T-helper 9 cell (primary cell): ENCODE measurements around the gene OR2W1.
A peak's percentile ranks its signal among the peaks of the same experiment; 100 is the strongest.

Source experiments
- DNase-seq: peaks from one replicate; pipeline ENCODE4 v3.0.0-alpha.2; 2020
- total RNA-seq, 2 donors: gene quantifications; one replicate each; lab custom pipeline; 2026; lab: John Stamatoyannopoulos, UW

OR2W1 gene, protein sequence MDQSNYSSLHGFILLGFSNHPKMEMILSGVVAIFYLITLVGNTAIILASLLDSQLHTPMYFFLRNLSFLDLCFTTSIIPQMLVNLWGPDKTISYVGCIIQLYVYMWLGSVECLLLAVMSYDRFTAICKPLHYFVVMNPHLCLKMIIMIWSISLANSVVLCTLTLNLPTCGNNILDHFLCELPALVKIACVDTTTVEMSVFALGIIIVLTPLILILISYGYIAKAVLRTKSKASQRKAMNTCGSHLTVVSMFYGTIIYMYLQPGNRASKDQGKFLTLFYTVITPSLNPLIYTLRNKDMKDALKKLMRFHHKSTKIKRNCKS
- total RNA-seq, result 0 reads per million in 2 donors

DNA sequence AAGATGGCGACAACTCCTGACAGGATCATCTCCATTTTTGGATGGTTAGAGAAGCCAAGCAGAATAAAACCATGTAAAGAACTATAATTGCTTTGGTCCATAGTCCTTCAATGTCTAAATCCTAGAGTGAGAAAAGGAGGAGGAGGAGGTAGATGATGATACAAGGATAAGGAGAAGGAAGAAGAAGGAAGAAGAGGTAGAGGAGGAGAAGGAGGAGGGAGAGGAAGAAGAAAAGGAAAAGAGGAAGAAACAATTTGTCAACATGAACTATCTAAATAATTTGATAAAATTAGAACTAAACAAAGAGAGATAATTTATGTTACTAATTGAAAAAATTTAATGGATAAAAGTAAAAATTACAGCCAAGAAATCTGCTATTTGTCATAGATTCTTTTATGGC lies at the start of gene OR2W1:
Gene OR2W1 (minus strand): TSS at position 101 of the 400 bp plus-strand sequence. CDS start 0 bp downstream, at position 101.
- DNase-seq, result no peak

- no peak for DNase-seq
Observed at GRCh38 chr6:29092957-29093356, 48.0 kb upstream of the OR2W1 start.

DNA sequence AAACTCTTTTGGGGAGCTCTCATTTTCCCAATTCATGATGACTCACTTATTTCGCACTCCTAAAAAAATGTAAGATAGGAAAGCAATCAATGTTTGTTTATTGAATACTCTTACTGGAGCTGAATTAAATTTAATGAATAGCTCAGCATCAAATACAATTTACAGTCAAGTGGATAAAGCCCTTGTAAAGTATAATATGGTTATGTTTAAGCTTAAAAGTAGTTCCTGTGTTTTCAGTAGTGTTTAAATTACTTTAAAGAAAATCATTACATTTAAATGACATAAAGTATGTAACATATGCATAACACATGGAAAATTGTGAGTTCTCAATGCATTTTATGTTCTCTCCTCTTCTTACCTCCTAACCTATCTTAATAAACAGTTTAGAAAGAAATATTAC lies 42.2 kb upstream of the OR2W1 start, which contains the start of gene OR2B3:
Gene OR2B3 (minus strand): TSS at position 101 of the 400 bp plus-strand sequence. CDS start 65 bp downstream, at position 36.
- no peak for DNase-seq

DNA sequence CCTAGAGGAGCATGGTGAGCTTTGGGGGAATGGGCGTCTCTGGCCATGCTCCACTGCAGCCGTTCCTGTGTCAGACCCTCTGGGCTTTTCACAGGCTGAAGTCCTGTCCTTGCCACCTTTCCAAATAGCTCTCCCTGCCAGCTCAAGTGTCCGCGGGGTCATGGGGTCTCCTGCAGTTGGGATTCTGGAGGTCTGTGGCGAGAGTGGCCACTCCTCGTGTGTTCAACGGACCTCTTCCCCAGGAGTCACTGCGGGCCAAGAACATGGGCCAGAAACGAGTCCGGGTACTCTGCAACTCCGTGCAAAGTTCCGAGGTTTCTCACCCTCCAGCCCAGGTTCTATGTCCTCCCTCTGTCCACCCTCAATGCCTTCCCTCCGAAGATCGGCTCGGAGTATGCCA lies 37.5 kb upstream of the OR2W1 start:
- no peak for DNase-seq

DNA sequence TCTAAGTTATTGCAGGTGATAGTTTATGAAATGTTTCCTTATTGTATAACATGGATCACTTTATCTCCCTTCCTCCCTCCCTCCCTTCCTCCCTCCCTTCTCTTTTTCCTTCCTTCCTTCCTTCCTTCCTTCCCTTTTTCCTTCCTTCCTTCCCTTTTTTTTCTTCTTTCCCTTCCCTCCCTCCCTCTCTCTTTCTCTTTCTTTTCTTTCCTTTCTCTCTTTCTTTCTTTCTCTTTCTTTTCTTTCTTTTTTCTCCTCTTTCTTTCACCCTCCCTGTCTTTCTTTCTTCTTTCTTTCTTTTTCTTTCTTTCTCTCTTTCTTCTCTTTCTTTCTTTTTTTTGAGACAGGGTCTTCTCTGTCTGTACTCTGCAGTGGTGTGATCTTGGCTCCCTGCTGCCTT lies 36.3 kb upstream of the OR2W1 start:
- no peak for DNase-seq

DNA sequence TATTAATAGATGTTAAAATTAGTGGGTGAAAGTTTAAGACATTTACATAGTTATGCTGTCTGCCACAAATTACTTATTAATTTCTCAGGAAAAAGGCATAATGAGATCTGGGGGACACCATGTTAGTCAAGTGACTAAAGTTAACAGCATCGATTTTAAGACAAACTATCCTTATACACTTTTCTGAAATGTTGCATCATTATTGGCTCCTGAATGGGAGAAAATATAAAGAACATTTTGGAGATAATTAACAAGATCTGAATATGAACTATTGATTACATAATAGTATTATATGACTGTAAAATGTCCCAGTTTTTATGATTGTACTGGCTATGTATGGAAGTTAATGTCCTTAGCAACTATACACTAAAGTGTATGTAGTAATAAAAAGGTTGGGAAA lies 34.2 kb upstream of the OR2W1 start:
- DNase-seq, result no peak

DNA sequence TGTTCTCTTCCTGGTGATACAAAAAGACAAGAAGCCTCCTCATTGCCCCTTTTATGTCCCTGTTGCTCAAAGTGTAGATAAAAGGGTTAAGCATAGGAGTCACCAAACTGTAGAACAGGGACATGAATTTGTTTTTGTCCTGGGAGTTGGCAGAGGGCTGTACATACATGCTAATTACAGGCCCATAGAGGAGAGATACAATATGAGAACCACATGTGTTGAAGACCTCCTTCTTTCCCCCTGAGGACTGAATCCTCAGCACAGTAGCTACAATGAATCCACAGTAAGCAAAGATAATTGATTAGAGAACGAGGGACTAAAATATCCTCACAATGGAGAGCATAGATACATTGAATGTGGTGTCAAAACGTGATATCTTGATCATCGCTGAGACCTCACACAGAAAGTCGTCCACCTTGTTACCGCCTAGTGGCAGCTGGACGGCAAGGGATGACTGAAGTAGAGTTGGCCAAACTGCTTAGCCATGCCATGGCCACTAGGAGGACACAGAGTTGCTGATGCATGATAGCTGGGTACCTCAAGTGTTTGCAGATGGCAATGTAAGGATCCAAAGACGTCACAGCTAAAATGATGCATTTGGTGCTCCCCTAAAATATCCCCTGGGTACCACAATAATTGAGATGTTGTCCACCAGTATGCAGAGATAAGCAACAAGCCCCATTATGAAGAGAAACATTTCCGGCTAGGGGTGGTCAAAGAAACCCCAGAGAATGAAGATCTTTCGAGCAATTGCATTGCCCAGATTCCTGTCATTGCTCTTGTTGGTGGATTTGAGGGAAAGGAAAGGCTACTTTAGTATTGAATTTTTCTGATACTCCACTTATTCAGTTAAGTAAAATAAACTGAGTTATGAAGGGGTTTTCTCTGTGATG lies 27.1 kb upstream of the OR2W1 start:
- no peak for DNase-seq

GRCh38 chr6:29051680-29052079 lies 6.7 kb upstream of the OR2W1 start:
- no peak for DNase-seq

- DNase-seq, result no peak
Observed at GRCh38 chr6:29035951-29036350, 9.0 kb downstream of the OR2W1 start.

DNA sequence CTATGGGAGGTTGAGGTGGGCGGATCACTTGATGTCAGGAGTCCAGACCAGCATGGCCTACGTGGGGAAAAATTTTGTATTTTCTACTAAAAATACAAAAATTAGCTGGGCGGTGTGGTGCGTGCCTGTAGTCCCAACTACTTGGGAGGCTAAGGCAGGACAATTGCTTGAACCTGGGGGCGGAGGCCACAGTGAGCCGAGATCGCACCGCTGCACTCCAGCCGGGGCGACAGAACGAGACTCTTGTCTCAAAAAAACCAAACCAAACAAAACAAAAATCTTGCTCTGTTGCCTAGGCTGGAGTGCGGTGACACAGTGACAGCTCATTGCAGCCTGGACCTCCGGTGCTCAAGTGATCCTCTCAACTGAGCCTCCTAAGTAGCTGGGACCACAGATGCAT lies 16.2 kb downstream of the OR2W1 start:
- DNase-seq, result no peak

DNA sequence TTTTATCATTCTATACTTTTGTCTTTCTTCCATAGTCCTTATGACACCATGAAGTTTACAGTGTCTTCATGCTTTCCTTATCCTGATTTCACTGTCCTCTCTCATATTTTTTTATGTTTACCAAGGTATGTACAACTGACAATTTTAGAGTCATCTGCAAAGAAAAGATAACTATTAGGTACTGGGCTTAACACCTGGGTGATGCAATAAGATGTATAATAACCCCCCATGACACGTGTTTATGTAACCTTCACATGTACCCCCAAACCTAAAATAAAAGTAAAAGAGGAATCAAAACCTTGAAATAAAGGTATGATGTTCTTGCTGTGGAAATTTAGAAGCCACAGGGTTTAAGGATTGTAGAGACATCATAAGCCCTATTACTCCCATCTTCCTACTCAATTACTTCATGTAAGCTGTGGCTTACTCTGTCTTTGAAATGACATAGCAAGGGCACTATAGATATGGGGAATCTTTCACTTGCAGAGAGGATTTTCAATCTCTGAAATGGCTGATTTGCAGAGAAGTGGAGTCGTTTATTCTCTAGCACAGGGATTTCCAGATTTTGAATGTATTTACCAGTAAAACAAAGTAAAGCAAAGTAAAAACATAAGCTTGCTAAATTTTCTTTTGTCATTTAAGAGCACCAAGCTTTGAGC lies 18.9 kb downstream of the OR2W1 start:
- no peak for DNase-seq

- DNase-seq, result no peak
Observed at GRCh38 chr6:29021434-29021833, 23.5 kb downstream of the OR2W1 start.

GRCh38 chr6:29019629-29020028 lies 25.3 kb downstream of the OR2W1 start:
- DNase-seq, result no peak

DNA sequence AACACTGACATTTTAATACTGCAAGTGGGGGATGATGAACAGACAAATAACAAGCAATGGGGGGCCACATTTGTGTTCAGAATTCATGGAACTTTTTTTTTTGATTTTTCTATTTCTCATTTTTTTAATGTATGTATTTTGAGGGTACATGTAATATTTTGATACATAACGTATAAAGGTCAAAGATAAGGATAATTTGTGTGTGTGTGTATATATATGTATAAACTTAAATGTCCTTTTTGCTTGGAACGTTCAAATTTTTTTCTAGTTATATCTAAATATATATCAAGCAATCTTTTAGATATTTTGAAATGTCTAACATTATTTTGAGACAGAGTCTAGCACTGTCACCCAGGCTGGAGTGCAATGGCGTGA lies 27.6 kb downstream of the OR2W1 start:
- no peak for DNase-seq

- DNase-seq, result peak; percentile 79
Observed at GRCh38 chr6:29016559-29017427, 28.2 kb downstream of the OR2W1 start.

DNA sequence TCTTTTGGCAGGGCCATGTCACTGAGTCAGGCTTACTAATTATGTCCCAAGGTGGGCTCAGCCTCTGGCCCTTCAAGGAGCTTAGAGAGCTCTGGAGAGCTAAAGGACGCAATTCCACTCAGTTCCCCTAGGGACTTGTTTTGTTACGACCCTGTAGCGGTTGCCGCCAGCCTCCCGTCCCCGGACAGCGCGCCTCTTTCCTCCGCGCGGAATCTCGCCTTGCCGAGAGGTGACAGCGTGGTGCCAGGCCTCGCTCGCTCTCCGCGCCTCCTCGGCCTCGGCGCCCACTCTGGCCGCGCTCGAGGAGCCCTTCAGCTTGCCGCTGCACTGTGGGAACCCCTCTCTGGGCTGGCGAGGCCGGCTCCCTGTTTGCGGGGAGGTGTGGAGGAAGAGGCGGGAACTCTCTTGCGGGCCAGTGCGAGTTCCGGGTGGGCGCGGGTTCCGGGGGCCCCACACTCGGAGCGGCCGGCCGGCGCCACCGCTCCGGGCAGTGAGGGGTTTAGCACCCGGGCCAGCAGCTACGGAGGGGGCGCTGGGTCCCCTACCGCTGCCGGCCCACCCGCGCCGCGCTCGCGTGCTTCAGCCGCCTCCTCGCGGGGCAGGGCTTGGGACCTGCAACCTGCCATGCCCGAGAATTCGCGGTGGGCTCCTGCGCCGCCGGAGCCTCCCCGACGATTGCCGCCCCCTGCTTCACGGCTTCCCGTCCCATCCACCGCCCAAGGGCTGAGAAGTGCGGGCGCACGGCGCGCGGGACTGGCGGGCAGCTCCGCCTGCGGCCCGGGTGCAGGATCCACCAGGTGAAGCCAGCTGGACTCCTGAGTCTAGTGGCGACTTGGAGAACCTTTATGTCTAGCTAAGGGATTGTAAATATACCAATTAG lies 30.0 kb downstream of the OR2W1 start:
- DNase-seq, result no peak

DNA sequence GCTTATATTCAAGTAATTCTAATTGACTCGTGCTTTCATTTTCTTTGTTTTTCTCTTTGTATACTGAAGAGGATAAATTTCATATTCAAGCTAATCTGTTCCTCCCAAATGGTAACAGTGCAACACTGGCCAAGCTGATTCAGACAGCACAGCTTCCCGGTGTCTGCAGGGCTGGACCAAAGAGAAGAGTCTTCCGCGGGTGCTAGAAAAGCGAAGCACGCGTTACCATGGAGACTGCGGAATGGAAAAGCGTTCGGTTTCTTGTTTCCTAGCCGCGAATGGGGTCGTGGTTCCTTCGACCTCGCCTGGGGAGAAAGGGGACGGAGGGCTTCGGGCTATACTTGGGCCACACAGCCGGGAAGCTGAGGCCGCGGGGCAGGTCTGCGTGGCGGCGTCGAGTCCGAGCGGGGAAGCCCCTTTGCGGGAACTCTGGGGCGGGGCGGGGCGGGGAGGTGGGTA lies 33.7 kb downstream of the OR2W1 start:
- peak; percentile 29 for DNase-seq

GRCh38 chr6:29009358-29009757 lies 35.6 kb downstream of the OR2W1 start:
- DNase-seq, result no peak

DNA sequence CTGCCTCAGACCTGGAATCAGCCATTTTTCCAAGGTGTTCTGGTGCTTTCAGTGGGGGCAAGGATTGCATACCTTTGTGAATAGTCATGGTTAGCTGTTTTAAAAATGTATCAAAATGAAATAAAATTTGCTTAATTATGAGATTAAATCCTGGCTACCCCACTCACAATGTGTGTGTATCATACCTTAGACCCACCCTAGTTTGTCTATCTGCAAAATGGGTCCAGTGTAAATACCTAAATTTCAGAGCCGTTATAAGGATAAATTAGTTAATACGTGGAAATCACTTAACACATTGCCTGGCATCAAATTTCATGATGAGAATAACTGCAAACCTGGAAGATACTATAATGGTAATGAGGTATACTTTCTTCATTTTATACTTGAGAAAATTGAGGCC lies 36.9 kb downstream of the OR2W1 start:
- DNase-seq, result no peak

DNA sequence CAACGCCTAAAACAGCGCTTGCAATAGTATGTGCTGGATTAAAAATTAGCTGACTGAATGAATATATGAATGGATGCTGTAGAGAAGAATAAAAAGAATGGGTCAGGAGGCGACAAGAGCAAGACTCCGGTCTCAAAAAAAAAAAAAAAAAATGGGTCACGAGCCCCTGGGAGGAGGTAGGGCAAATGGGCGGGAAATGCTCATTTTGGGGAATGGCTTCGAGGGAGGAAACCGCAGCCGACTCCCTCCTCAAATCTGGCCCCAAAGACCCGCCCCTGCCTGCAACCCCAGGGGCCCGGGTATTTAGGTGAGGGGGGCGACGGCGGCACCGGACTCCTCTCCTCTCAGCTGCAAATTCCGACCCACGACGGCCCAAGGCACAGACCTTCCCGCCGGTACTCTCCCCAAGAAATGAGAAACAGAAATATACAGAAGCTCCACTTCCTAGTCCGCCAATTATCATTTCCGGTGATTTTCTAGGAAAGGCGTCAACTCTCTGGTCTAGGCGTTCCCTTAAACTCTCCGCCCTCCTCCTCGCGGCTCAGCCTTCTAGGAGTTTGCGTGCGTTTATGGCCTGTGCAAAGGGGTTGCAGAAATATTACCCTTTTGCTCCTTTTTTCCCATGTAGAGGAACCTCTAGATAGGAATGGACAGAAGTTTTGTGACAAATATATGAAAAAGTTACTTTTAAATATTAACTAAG lies 39.6 kb downstream of the OR2W1 start, which contains the start of gene ZNF311:
Gene ZNF311 (minus strand): TSS at position 133 of the 703 bp plus-strand sequence. CDS start 1,361 bp downstream, outside the sequence.
- DNase-seq, result no peak
